ENCODE measurements around the gene MBD3L3. TPM values are rescaled to one million over a fixed set of nuclear protein-coding genes. Genes with fewer than 3 reads are reported as not detected.

The MBD3L3 gene
- total RNA-seq, 1 experiment from 2014 or later: not detected

GRCh38 chr19:7083076-7083956 is 24.8 kb upstream of the MBD3L3 start:
- intact Hi-C loops (cut with micrococcal nuclease; ENCODE audit: unreplicated experiment): no loop called here
- peaks cover 14% of the 10 kb centered on the region for H3K9me3 Mint-ChIP-seq (ENCODE audit: low read depth, unreplicated experiment)

GRCh38 chr19:7078008-7078407 is 19.5 kb upstream of the MBD3L3 start:
- peaks cover 72% of the 10 kb centered on the region for H3K36me3 Mint-ChIP-seq (ENCODE audit: insufficient read depth, unreplicated experiment)
- H3K27me3 Mint-ChIP-seq (ENCODE audit: unreplicated experiment): no peaks in the 10 kb centered on the region
- CTCF ChIA-PET: no interaction called here
- TF ChIP-seq CTCF (IDR thresholded peaks at IDR 0.05; ENCODE audit: unreplicated experiment): no peak
- no peak for DNase-seq
- intact Hi-C loops (cut with micrococcal nuclease; ENCODE audit: unreplicated experiment): no loop called here
- peaks cover 14% of the 10 kb centered on the region for H3K9me3 Mint-ChIP-seq (ENCODE audit: low read depth, unreplicated experiment)
- no peak overlapping the region for H3K27ac Mint-ChIP-seq (ENCODE audit: unreplicated experiment)
- TSS peak; percentile 4 for BruUV-seq (replicated peaks)
- H3K4me3 Mint-ChIP-seq (ENCODE audit: low read depth, unreplicated experiment): no peak overlapping the region
- H3K4me1 Mint-ChIP-seq (ENCODE audit: low read depth, unreplicated experiment): no peaks in the 10 kb centered on the region

More at GRCh38 chr19:7083076-7083956, 24.8 kb upstream of the MBD3L3 start:
- Mint-ChIP-seq H3K4me1 (ENCODE audit: low read depth, unreplicated experiment) (no peaks in the 10 kb centered on the region), H3K27me3 (ENCODE audit: unreplicated experiment) (no peaks in the 10 kb centered on the region), H3K36me3 (ENCODE audit: insufficient read depth, unreplicated experiment) (peaks cover 47% of the 10 kb centered on the region), H3K27ac (ENCODE audit: unreplicated experiment) (no peak overlapping the region), H3K4me3 (ENCODE audit: low read depth, unreplicated experiment) (no peak overlapping the region)
- CTCF ChIA-PET: no interaction called here
- no TSS peak for BruUV-seq (replicated peaks)
- no peak for TF ChIP-seq CTCF (IDR thresholded peaks at IDR 0.05; ENCODE audit: unreplicated experiment)
- DNase-seq: no peak

- CTCF ChIA-PET: no interaction called here
- Mint-ChIP-seq H3K36me3 (ENCODE audit: insufficient read depth, unreplicated experiment) (peaks cover 69% of the 10 kb centered on the region), H3K4me3 (ENCODE audit: low read depth, unreplicated experiment) (no peak overlapping the region), H3K27ac (ENCODE audit: unreplicated experiment) (no peak overlapping the region), H3K27me3 (ENCODE audit: unreplicated experiment) (no peaks in the 10 kb centered on the region), H3K4me1 (ENCODE audit: low read depth, unreplicated experiment) (no peaks in the 10 kb centered on the region), H3K9me3 (ENCODE audit: low read depth, unreplicated experiment) (peaks cover 13% of the 10 kb centered on the region)
- DNase-seq: no peak
- BruUV-seq (replicated peaks): no TSS peak
- TF ChIP-seq CTCF (IDR thresholded peaks at IDR 0.05; ENCODE audit: unreplicated experiment): no peak
- intact Hi-C loops (cut with micrococcal nuclease; ENCODE audit: unreplicated experiment): no loop called here
These were observed 17.7 kb upstream of the MBD3L3 start for GRCh38 chr19:7076151-7076550.

- Mint-ChIP-seq H3K36me3 (ENCODE audit: insufficient read depth, unreplicated experiment) (peaks cover 66% of the 10 kb centered on the region), H3K27ac (ENCODE audit: unreplicated experiment) (no peak overlapping the region), H3K4me3 (ENCODE audit: low read depth, unreplicated experiment) (no peak overlapping the region), H3K27me3 (ENCODE audit: unreplicated experiment) (no peaks in the 10 kb centered on the region), H3K4me1 (ENCODE audit: low read depth, unreplicated experiment) (no peaks in the 10 kb centered on the region), H3K9me3 (ENCODE audit: low read depth, unreplicated experiment) (peaks cover 13% of the 10 kb centered on the region)
- intact Hi-C loops (cut with micrococcal nuclease; ENCODE audit: unreplicated experiment): no loop called here
- no peak for DNase-seq
- BruUV-seq (replicated peaks): no TSS peak
- CTCF ChIA-PET: no interaction called here
- no peak for TF ChIP-seq CTCF (IDR thresholded peaks at IDR 0.05; ENCODE audit: unreplicated experiment)
These were observed 16.3 kb upstream of the MBD3L3 start for GRCh38 chr19:7074705-7075282.
